HepG2 (cell line): ENCODE measurements around the gene OBP2A. TPM values are rescaled to one million over a fixed set of nuclear protein-coding genes. Genes with fewer than 3 reads are reported as not detected.

Experiments
- ATAC-seq: fragments of 200-7000 bp; cut with Tn5 transposase; 3 replicates; pipeline ENCODE4 v1.9.1; 2020; ENCODE audit warnings: mild to moderate bottlenecking, moderate library complexity
- BruUV-seq: library from RNA; stranded (reverse); fragments of 400-500 nt; replicated peaks from 2 replicates; lab custom pipeline; 2021; lab: Mats Ljungman, UMichigan
- CTCF ChIA-PET: fragments of 300-600 bp; formaldehyde crosslinking; extraction: SDS; loops from one replicate; lab custom pipeline; 2021; ENCODE audit warnings: low total read pairs, inconsistent platforms, low intra/inter-chr PET ratio; lab: Yijun Ruan, JAX
- POLR2A ChIA-PET: fragments of 350-600 bp; sonication (Branson Sonifier 250); formaldehyde crosslinking; loops from one replicate; lab custom pipeline; 2020; ENCODE audit warnings: antibody characterized with exemption, inconsistent platforms; lab: Yijun Ruan, JAX
- DNase-seq: peaks from one replicate; pipeline ENCODE4 v3.0.0-alpha.2; 2015; ENCODE audit warnings: low spot score
- FAIRE-seq: peaks from 3 replicates; lab custom pipeline; 2011; peaks lifted over from hg19 to GRCh38; lab: Jason Lieb, UNC
- H2AFZ ChIP-seq: one replicate; pipeline ENCODE4 v1.6.1; 2011; ENCODE audit warnings: low read length, inconsistent platforms
- H3K27ac ChIP-seq: fragments of 300-600 bp; 3 replicates; pipeline ENCODE4 v1.8.0; 2011; ENCODE audit warnings: mixed run types, mild to moderate bottlenecking, mixed read lengths, low read length, inconsistent platforms; ENCODE audit not compliant: insufficient read depth; ENCODE audit errors: extremely low read length
- H3K27me3 ChIP-seq, 2 experiments: fragments of 200-600 bp in 1 of 2; 2 replicates in 1 of 2; 3 replicates in 1 of 2; pipeline versions ENCODE4 v1.6.0 to v1.8.0; 2011; ENCODE audit warnings: low read length in 2 of 2, mild to moderate bottlenecking in 2 of 2, moderate library complexity in 2 of 2, inconsistent platforms in 1 of 2; ENCODE audit not compliant: insufficient read depth in 2 of 2, control insufficient read depth in 1 of 2
- H3K36me3 ChIP-seq, 2 experiments: fragments of 200-600 bp in 1 of 2; replicated peaks in 1 of 2; 2 replicates in 1 of 2; 3 replicates in 1 of 2; pipeline versions ENCODE4 v1.5.1 to v1.8.0; 2011; ENCODE audit warnings: low read length in 2 of 2, inconsistent platforms in 1 of 2; ENCODE audit not compliant: insufficient read depth in 2 of 2, control insufficient read depth in 1 of 2
- H3K4me1 ChIP-seq: 2 replicates; pipeline ENCODE4 v1.5.1; 2012; ENCODE audit warnings: low read length, inconsistent platforms; ENCODE audit not compliant: insufficient read depth
- H3K4me2 ChIP-seq: 2 replicates; pipeline ENCODE4 v1.6.0; 2011; ENCODE audit warnings: low read depth, low read length, inconsistent platforms
- H3K4me3 ChIP-seq, 3 experiments: fragments of 200-600 bp in 1 of 3; sonication (generic), shearing (Covaris generic) in 1 of 3; replicated peaks in 1 of 3; 2 replicates each; pipeline ENCODE4 v1.5.1; 2011 to 2016; ENCODE audit warnings: low read length in 3 of 3, inconsistent platforms in 2 of 3, low read depth in 2 of 3, mild to moderate bottlenecking in 2 of 3, control low read depth in 1 of 3, mixed read lengths in 1 of 3; ENCODE audit not compliant: insufficient read depth in 1 of 3
- H3K79me2 ChIP-seq: one replicate; pipeline ENCODE4 v1.6.1; 2011; ENCODE audit warnings: low read length, inconsistent platforms; ENCODE audit not compliant: insufficient read depth
- H3K9ac ChIP-seq: 2 replicates; pipeline ENCODE4 v1.6.0; 2011; ENCODE audit warnings: mild to moderate bottlenecking, low read depth, low read length, inconsistent platforms; ENCODE audit not compliant: insufficient read depth
- H3K9me3 ChIP-seq: 2 replicates; pipeline ENCODE4 v1.5.1; 2012; ENCODE audit warnings: mild to moderate bottlenecking, low read length
- H4K20me1 ChIP-seq: 2 replicates; pipeline ENCODE4 v1.6.0; 2011; ENCODE audit warnings: inconsistent platforms, mild to moderate bottlenecking, low read length, moderate library complexity; ENCODE audit not compliant: insufficient read depth
- AGO1 ChIP-seq: fragments of 200-400 bp; formaldehyde crosslinking; IDR thresholded peaks from 2 replicates; pipeline ENCODE4 v1.6.1; 2017; ENCODE audit warnings: mild to moderate bottlenecking, low read depth, low read length, moderate library complexity; ENCODE audit not compliant: poor library complexity, severe bottlenecking
- HBP1 ChIP-seq: IDR thresholded peaks from 2 replicates; pipeline ENCODE4 v1.6.1; 2016; ENCODE audit warnings: low read depth, control low read depth
- IKZF4 ChIP-seq: sonication (generic); formaldehyde crosslinking; IDR thresholded peaks from 2 replicates; pipeline ENCODE4 v1.5.1; 2020; ENCODE audit warnings: borderline replicate concordance, mild to moderate bottlenecking, low read depth, missing genetic modification reagents; ENCODE audit errors: not compliant biosample characterization
- LCORL ChIP-seq, 2 experiments: fragments of 450-650 bp in 1 of 2; sonication (generic) in 1 of 2; formaldehyde crosslinking in 1 of 2; IDR thresholded peaks; 2 replicates each; pipeline versions ENCODE4 v1.5.0 to v1.6.1; 2017 to 2020; ENCODE audit warnings: antibody characterized with exemption in 1 of 2, missing genetic modification reagents in 1 of 2
- NFRKB ChIP-seq: fragments of 450-650 bp; IDR thresholded peaks from 2 replicates; pipeline ENCODE4 v1.6.1; 2017
- NKX3-1 ChIP-seq: sonication (generic); formaldehyde crosslinking; IDR thresholded peaks from 2 replicates; pipeline ENCODE4 v1.5.0; 2020; ENCODE audit warnings: missing genetic modification reagents
- PAF1 ChIP-seq: IDR thresholded peaks from 2 replicates; pipeline ENCODE4 v1.6.1; 2016; ENCODE audit warnings: missing genetic modification reagents, missing compliant biosample characterization
- RBM39 ChIP-seq: fragments of 200-400 bp; formaldehyde crosslinking; IDR thresholded peaks from one replicate; pipeline ENCODE4 v1.6.1; 2018; ENCODE audit warnings: antibody characterized with exemption, mild to moderate bottlenecking, low read depth, low read length; ENCODE audit not compliant: poor library complexity, severe bottlenecking
- XBP1 ChIP-seq: sonication (generic); formaldehyde crosslinking; IDR thresholded peaks from 2 replicates; pipeline ENCODE4 v1.5.0; 2020; ENCODE audit warnings: missing genetic modification reagents
- ZBTB33 ChIP-seq: sonication (generic); formaldehyde crosslinking; IDR thresholded peaks from 2 replicates; pipeline ENCODE4 v1.4.0; 2020; ENCODE audit warnings: missing genetic modification reagents
- ZBTB43 ChIP-seq: sonication (generic); formaldehyde crosslinking; conservative IDR thresholded peaks from 2 replicates; pipeline ENCODE4 v1.4.0; 2020; ENCODE audit warnings: missing genetic modification reagents
- ZBTB44 ChIP-seq: sonication (generic); formaldehyde crosslinking; IDR thresholded peaks from 2 replicates; pipeline ENCODE4 v1.4.0; 2020; ENCODE audit warnings: missing genetic modification reagents
- ZKSCAN1 ChIP-seq: fragments of 150-350 bp; IDR thresholded peaks from 2 replicates; pipeline ENCODE4 v1.6.1; 2014; ENCODE audit warnings: low read length
- ZMYM4 ChIP-seq: sonication (generic); formaldehyde crosslinking; IDR thresholded peaks from 2 replicates; pipeline ENCODE4 v1.8.1; 2023; ENCODE audit warnings: mild to moderate bottlenecking, missing genetic modification reagents
- ZNF138 ChIP-seq: sonication (generic); formaldehyde crosslinking; IDR thresholded peaks from 2 replicates; pipeline ENCODE4 v1.5.0; 2020; ENCODE audit warnings: mild to moderate bottlenecking, low read depth, missing genetic modification reagents
- ZNF878 ChIP-seq: sonication (generic); formaldehyde crosslinking; IDR thresholded peaks from 2 replicates; pipeline ENCODE4 v1.8.1; 2023; ENCODE audit warnings: mild to moderate bottlenecking, missing genetic modification reagents, moderate library complexity
- ZSCAN31 ChIP-seq: sonication (generic); formaldehyde crosslinking; IDR thresholded peaks from 2 replicates; pipeline ENCODE4 v1.5.0; 2020; ENCODE audit warnings: low read depth, mild to moderate bottlenecking, missing genetic modification reagents
- WGBS: methylation state at CpG from one replicate; pipeline ENCODE4 v1.1.6; 2017; ENCODE audit warnings: low lambda C conversion rate; 5-methylcytosine and 5-hydroxymethylcytosine counted together
- in situ Hi-C: cut with HindIII; loops from 2 replicates; pipeline ENCODE4 v1.10.0; 2017; ENCODE audit warnings: low pct_unique_long_range_greater_than_20kb; ENCODE audit not compliant: extremely low pct_ligation_motif_present
- intact Hi-C: fragments of 100-400 bp; cut with micrococcal nuclease; formaldehyde crosslinking; loops from one replicate; pipeline ENCODE4 v1.10.0; 2022; ENCODE audit not compliant: unreplicated experiment
- polyA plus RNA-seq, 8 experiments: library from polyadenylated mRNA; depleted of rRNA in 3 of 8; stranded (reverse) in 7 of 8; unstranded in 1 of 8; fragments of >200 nt; fragmentation: Illumina TruSeq in 4 of 8; extraction: Trizol in 4 of 8; gene quantifications; 2 replicates each; pipeline versions ENCODE4 v1.2.1 to v1.2.3, GENCODE V29; 2011 to 2016; ENCODE audit warnings: low read depth in 4 of 8, missing spikeins in 1 of 8, mixed read lengths in 1 of 8; ENCODE audit not compliant: insufficient read depth in 1 of 8
- total RNA-seq, 5 experiments: library from RNA; depleted of rRNA; stranded (reverse); fragments of >200 nt; fragmentation: Illumina TruSeq; extraction: Trizol; gene quantifications; 2 replicates each; pipeline ENCODE4 v1.2.3, GENCODE V29; 2016; ENCODE audit warnings: low read depth in 1 of 5

The OBP2A gene
- total and polyA plus RNA-seq, 2 of the 13 experiments (the other 11 are each of a cell fraction or from before 2014, with no cell fraction given) = 0.32 TPM; not detected in 1

GRCh38 chr9:135559606-135560005 lies 13.7 kb downstream of the OBP2A start:
- no peaks in the 10 kb centered on the region for H4K20me1 ChIP-seq
- FAIRE-seq = no peak
- CTCF ChIA-PET = no interaction called here
- no peak for DNase-seq
- intact Hi-C loops = no loop called here
- H3K4me3 ChIP-seq = no peak overlapping the region
- H3K27ac ChIP-seq = no peak overlapping the region
- peaks cover 29% of the 10 kb centered on the region for H3K4me1 ChIP-seq
- POLR2A ChIA-PET = no interaction called here
- in situ Hi-C loops = no loop called here
- 3% methylated on average over 11 of the region's 11 CpGs for WGBS
- H3K79me2 ChIP-seq = no peaks in the 10 kb centered on the region
- H3K27me3 ChIP-seq = peaks cover 3 to 14% of the 10 kb centered on the region in 2 experiments; a peak in 4 of 5 replicates
- no peak for ATAC-seq
- no peak overlapping the region for H2AFZ ChIP-seq
- H3K4me2 ChIP-seq = no peak overlapping the region
- H3K9me3 ChIP-seq = no peaks in the 10 kb centered on the region
- H3K9ac ChIP-seq = no peak overlapping the region
- no peaks in the 10 kb centered on the region for H3K36me3 ChIP-seq
- no TSS peak for BruUV-seq
- TF ChIP-seq ZNF878 (CRISPR knock-in tag) (no peak), RBM39 (no peak), NKX3-1 (CRISPR knock-in tag) (no peak), ZBTB33 (no peak), ZBTB43 (CRISPR knock-in tag) (no peak), HBP1 (CRISPR knock-in tag) (no peak), LCORL (IDR thresholded peaks at IDR 0.05) (no peak), LCORL (CRISPR knock-in tag; IDR thresholded peaks at IDR 0.05) (no peak), IKZF4 (CRISPR knock-in tag) (no peak), ZMYM4 (CRISPR knock-in tag) (no peak), NFRKB (no peak), ZBTB44 (CRISPR knock-in tag) (no peak), AGO1 (no peak), XBP1 (CRISPR knock-in tag) (no peak), ZSCAN31 (CRISPR knock-in tag) (no peak), PAF1 (no peak), ZNF138 (no peak), ZKSCAN1 (no peak)
